ENCODE data around the gene LARGE1.

DNA sequence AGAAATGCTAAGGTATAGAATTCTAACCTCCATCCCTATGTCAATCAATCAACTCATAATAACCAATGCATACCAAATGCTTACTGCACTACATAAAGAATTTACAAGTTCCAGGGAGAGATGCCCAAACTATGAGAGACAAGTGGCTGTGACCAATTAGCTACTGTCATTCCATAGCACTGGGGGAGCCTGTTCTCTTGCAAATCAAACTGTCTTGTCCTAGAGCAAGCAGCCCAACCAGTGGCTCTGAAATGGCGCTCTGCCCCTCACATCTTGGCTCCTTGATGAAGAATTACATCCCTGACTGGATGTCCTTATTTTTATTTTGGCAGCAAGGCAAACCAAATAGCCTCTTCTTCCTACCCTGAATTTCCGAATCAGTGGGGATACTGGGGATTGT, 589.7 kb downstream of the LARGE1 start:
- TF ChIP-seq, protein P1, sequence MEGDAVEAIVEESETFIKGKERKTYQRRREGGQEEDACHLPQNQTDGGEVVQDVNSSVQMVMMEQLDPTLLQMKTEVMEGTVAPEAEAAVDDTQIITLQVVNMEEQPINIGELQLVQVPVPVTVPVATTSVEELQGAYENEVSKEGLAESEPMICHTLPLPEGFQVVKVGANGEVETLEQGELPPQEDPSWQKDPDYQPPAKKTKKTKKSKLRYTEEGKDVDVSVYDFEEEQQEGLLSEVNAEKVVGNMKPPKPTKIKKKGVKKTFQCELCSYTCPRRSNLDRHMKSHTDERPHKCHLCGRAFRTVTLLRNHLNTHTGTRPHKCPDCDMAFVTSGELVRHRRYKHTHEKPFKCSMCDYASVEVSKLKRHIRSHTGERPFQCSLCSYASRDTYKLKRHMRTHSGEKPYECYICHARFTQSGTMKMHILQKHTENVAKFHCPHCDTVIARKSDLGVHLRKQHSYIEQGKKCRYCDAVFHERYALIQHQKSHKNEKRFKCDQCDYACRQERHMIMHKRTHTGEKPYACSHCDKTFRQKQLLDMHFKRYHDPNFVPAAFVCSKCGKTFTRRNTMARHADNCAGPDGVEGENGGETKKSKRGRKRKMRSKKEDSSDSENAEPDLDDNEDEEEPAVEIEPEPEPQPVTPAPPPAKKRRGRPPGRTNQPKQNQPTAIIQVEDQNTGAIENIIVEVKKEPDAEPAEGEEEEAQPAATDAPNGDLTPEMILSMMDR (IDR thresholded peaks at IDR 0.05), result no peak
- no peak for TF ChIP-seq POLR2A (IDR thresholded peaks at IDR 0.05)
